ENCODE measurements around the gene PITPNM3. TPM values are rescaled to one million over a fixed set of nuclear protein-coding genes. Genes with fewer than 3 reads are reported as not detected.
A peak's percentile ranks its signal among the peaks of the same experiment; 100 is the strongest.

The PITPNM3 gene
- total and polyA plus RNA-seq, 2 experiments from 2014 or later = 1.0 to 1.5 TPM

- TF ChIP-seq ZNF462 (CRISPR knock-in tag; IDR thresholded peaks at IDR 0.05) (peak; percentile 95), JUNB (IDR thresholded peaks at IDR 0.05; ENCODE audit: unreplicated experiment) (no peak), EZH2phosphoT487 (IDR thresholded peaks at IDR 0.05; ENCODE audit: unreplicated experiment) (no peak), NANOG (IDR thresholded peaks at IDR 0.05; ENCODE audit: borderline replicate concordance) (no peak), STAT1 (IDR thresholded peaks at IDR 0.05; ENCODE audit: unreplicated experiment) (no peak), ZNF114 (CRISPR knock-in tag; IDR thresholded peaks at IDR 0.05) (no peak), ETS1 (IDR thresholded peaks at IDR 0.05) (no peak), POLR2AphosphoS5 (IDR thresholded peaks at IDR 0.05; ENCODE audit: low read depth) (no peak)
These were observed 136.1 kb downstream of the PITPNM3 start (continued) for GRCh38 chr17:6420173-6420641.

GRCh38 chr17:6415616-6416015 lies 140.7 kb downstream of the PITPNM3 start:
- Histone ChIP-seq H3K9me2 (ENCODE audit: insufficient read depth) (no peaks in the 10 kb centered on the region), H4K20me1 (replicated peaks; ENCODE audit: insufficient read depth) (no peaks in the 10 kb centered on the region), H2AFZ (no peak overlapping the region), H3F3A (replicated peaks; ENCODE audit: low read depth) (no peaks in the 10 kb centered on the region), H3K27me3 (ENCODE audit: insufficient read depth) (no peaks in the 10 kb centered on the region), H3K36me3 (ENCODE audit: insufficient read depth) (no peaks in the 10 kb centered on the region), H3K27ac (ENCODE audit: low read depth) (no peak overlapping the region), H3K4me1 (ENCODE audit: insufficient read depth) (peaks cover 5% of the 10 kb centered on the region), H3K4me3 (no peak overlapping the region), H3K4me2 (no peak overlapping the region), H3K79me2 (replicated peaks; ENCODE audit: insufficient read depth) (no peaks in the 10 kb centered on the region)
- H3K36me3 Mint-ChIP-seq (ENCODE audit: low read depth) = no peaks in the 10 kb centered on the region
- TF ChIP-seq REST (IDR thresholded peaks at IDR 0.05; ENCODE audit: unreplicated experiment) = peak; percentile 52
- no peak for TF ChIP-seq NANOG (IDR thresholded peaks at IDR 0.05; ENCODE audit: borderline replicate concordance)
- no peak for TF ChIP-seq POLR2AphosphoS5 (IDR thresholded peaks at IDR 0.05; ENCODE audit: low read depth)
- H3K27me3 Mint-ChIP-seq (ENCODE audit: insufficient read depth, low read depth, poor library complexity) = peaks cover 4% of the 10 kb centered on the region
- no peak overlapping the region for H3K27ac Mint-ChIP-seq
- no peak for DNase-seq (ENCODE audit: low spot score)
- peaks cover 7% of the 10 kb centered on the region for H3K4me1 Mint-ChIP-seq
- ATAC-seq = no peak
- no peak overlapping the region for H3K4me3 Mint-ChIP-seq
- H3K9me3 Mint-ChIP-seq = peaks cover 3% of the 10 kb centered on the region; the same call in 1 of the 3 replicates
